Left forelimb (tissue), 1 donor: ENCODE results near the gene RAP1A.
"Not testable (repeated sequence)": the region's sequence is repeated elsewhere in the genome, so short reads cannot be mapped to it uniquely, and the experiment has no call there.

Source experiments
- DNase-seq: peaks from one replicate; pipeline ENCODE4 v3.0.0-alpha.2; 2018; ENCODE audit warnings: low spot score

The RAP1A gene

GRCh38 chr1:111598544-111598943 is 21.0 kb upstream of the RAP1A start:
- DNase-seq: no peak

- DNase-seq: no peak
These were observed 19.6 kb upstream of the RAP1A start for GRCh38 chr1:111599781-111600693.

- no peak for DNase-seq
These were observed 18.7 kb upstream of the RAP1A start for GRCh38 chr1:111600886-111601386.

GRCh38 chr1:111602302-111602701 is 17.3 kb upstream of the RAP1A start:
- no peak for DNase-seq

GRCh38 chr1:111602974-111603373 is 16.6 kb upstream of the RAP1A start:
- no peak for DNase-seq

GRCh38 chr1:111603979-111604378 is 15.6 kb upstream of the RAP1A start:
- DNase-seq: no peak

GRCh38 chr1:111604931-111605330 is 14.7 kb upstream of the RAP1A start:
- DNase-seq: no peak

- DNase-seq: no peak
These were observed 14.0 kb upstream of the RAP1A start for GRCh38 chr1:111605576-111605975.

GRCh38 chr1:111606457-111607215 is 13.0 kb upstream of the RAP1A start:
- DNase-seq: not testable (repeated sequence)

- not testable (repeated sequence) for DNase-seq
These were observed 11.1 kb upstream of the RAP1A start for GRCh38 chr1:111608528-111608927.

- DNase-seq: no peak
These were observed 7.6 kb upstream of the RAP1A start for GRCh38 chr1:111611986-111612385.

GRCh38 chr1:111615870-111616715 is 3.5 kb upstream of the RAP1A start:
- DNase-seq: no peak

GRCh38 chr1:111618081-111618480 is 1.5 kb upstream of the RAP1A start:
- no peak for DNase-seq

GRCh38 chr1:111618961-111619634 is 491 bp upstream of the RAP1A start:
- DNase-seq: no peak

- DNase-seq: no peak
These were observed 917 bp downstream of the RAP1A start for GRCh38 chr1:111620441-111620971.

- no peak for DNase-seq
These were observed 1.5 kb downstream of the RAP1A start for GRCh38 chr1:111621050-111621449.

GRCh38 chr1:111622166-111622565 is 2.6 kb downstream of the RAP1A start:
- DNase-seq: no peak

- DNase-seq: no peak
These were observed 4.8 kb downstream of the RAP1A start for GRCh38 chr1:111624382-111624781.

GRCh38 chr1:111625276-111625675 is 5.7 kb downstream of the RAP1A start:
- no peak for DNase-seq

GRCh38 chr1:111628153-111628552 is 8.6 kb downstream of the RAP1A start:
- no peak for DNase-seq
